SJSA1 (cell line): ENCODE results near the gene APP. TPM values are rescaled to one million over a fixed set of nuclear protein-coding genes. Genes with fewer than 3 reads are reported as not detected.
"Not testable (repeated sequence)": the region's sequence is repeated elsewhere in the genome, so short reads cannot be mapped to it uniquely, and the experiment has no call there.

Experiments
- DNase-seq, 2 experiments: peaks; one replicate each; pipeline ENCODE4 v3.0.0-alpha.2; 2015 to 2020; ENCODE audit warnings: low spot score in 2 of 2, low read depth in 1 of 2
- H3K27ac ChIP-seq: fragments of 250-450 bp; sonication (Bioruptor Pico); 2 replicates; pipeline ENCODE4 v1.5.1; 2020; ENCODE audit warnings: mild to moderate bottlenecking, moderate library complexity
- H3K27me3 ChIP-seq: fragments of 250-450 bp; sonication (Bioruptor Pico); replicated peaks from 2 replicates; pipeline ENCODE4 v1.5.1; 2020; ENCODE audit warnings: mild to moderate bottlenecking, moderate library complexity
- H3K36me3 ChIP-seq: fragments of 250-450 bp; sonication (Bioruptor Pico); 2 replicates; pipeline ENCODE4 v1.5.1; 2020; ENCODE audit warnings: mild to moderate bottlenecking
- H3K4me1 ChIP-seq: fragments of 250-450 bp; sonication (Bioruptor Pico); replicated peaks from 2 replicates; pipeline ENCODE4 v1.6.1; 2021; ENCODE audit warnings: mild to moderate bottlenecking
- H3K4me3 ChIP-seq: fragments of 250-450 bp; sonication (Bioruptor Pico); 2 replicates; pipeline ENCODE4 v1.5.1; 2020; ENCODE audit warnings: mild to moderate bottlenecking
- H3K9me3 ChIP-seq: fragments of 250-450 bp; sonication (Bioruptor Pico); replicated peaks from 2 replicates; pipeline ENCODE4 v1.5.1; 2020; ENCODE audit warnings: mild to moderate bottlenecking
- total RNA-seq: library from RNA; depleted of rRNA; stranded (reverse); fragments of >200 nt; shearing (Covaris generic); gene quantifications from 2 replicates; pipeline ENCODE4 v1.2.3, GENCODE V29; 2014

Gene APP
- total RNA-seq, 1 experiment from 2014 or later = 221 TPM

DNA sequence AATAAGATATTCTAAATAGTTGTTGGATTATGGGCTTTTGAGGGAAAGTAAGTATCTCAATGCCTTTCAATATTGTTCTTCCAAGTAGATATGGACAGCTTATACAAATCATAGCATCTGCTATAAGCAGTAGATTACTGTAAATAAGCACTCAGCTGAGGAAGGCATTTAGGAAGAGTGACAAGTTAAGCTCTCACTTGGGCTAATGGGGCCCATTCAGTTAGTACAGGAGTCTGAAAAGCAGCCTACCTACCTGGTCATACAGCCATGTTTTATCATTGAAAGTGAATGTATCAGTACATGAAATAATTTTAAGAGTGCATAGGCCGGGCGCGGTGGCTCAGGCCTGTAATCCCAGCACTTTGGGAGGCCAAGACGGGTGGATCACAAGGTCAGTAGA lies 73.1 kb downstream of the APP start:
- no peaks in the 10 kb centered on the region for H3K9me3 ChIP-seq
- peaks cover 31% of the 10 kb centered on the region for H3K4me1 ChIP-seq
- H3K36me3 ChIP-seq = no peaks in the 10 kb centered on the region
- DNase-seq = no peak
- no peak overlapping the region for H3K27ac ChIP-seq
- H3K27me3 ChIP-seq = no peaks in the 10 kb centered on the region
- no peak overlapping the region for H3K4me3 ChIP-seq

- H3K4me3 ChIP-seq = no peak overlapping the region
- H3K36me3 ChIP-seq = no peaks in the 10 kb centered on the region
- no peaks in the 10 kb centered on the region for H3K27me3 ChIP-seq
- H3K9me3 ChIP-seq = no peaks in the 10 kb centered on the region
- H3K4me1 ChIP-seq = peaks cover 31% of the 10 kb centered on the region
- H3K27ac ChIP-seq = no peak overlapping the region
- no peak for DNase-seq
Measured at GRCh38 chr21:26096494-26097371, 73.8 kb downstream of the APP start.

DNA sequence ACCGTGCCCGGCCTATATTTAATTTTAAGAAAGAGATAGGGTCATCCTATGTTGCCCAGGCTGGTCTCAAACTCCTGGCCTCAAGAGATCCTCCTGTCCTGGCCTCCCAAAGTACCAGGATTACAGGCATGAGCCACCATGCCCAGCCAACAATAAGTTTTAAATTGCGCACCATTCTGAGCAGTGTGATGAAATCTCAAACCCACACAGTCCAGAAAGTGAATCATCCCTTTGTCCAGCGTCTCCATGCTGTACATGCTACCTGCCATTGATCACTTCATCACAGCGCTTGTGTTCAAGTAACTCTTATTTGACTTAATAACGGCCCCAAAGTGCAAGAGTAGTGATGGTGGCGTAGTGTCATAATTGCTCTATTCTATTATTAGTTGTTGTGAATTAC lies 75.4 kb downstream of the APP start:
- Histone ChIP-seq H3K27ac (no peak overlapping the region), H3K36me3 (no peaks in the 10 kb centered on the region), H3K27me3 (no peaks in the 10 kb centered on the region), H3K4me3 (no peak overlapping the region), H3K9me3 (no peaks in the 10 kb centered on the region), H3K4me1 (peaks cover 25% of the 10 kb centered on the region)
- no peak for DNase-seq

DNA sequence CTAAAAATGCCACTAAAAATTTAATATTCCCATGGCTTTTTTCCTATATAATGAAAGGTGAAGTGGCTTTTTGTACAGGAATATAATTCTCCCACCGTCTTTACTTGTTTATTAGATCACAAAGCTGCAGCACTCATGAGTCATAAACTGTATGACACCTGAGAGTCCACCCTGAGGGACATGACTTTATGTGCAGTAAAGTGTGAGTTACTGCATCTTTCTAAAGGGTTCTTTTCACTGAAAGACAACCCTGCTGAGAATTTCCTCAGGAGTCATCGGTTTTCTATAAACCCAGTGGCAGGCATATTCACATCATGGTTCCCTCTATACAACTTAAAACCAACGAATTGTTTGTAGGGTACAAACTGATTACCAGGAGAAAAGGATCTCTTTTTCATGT lies 77.4 kb downstream of the APP start:
- peak in 1 of 2 experiments; percentile 35 for DNase-seq

DNA sequence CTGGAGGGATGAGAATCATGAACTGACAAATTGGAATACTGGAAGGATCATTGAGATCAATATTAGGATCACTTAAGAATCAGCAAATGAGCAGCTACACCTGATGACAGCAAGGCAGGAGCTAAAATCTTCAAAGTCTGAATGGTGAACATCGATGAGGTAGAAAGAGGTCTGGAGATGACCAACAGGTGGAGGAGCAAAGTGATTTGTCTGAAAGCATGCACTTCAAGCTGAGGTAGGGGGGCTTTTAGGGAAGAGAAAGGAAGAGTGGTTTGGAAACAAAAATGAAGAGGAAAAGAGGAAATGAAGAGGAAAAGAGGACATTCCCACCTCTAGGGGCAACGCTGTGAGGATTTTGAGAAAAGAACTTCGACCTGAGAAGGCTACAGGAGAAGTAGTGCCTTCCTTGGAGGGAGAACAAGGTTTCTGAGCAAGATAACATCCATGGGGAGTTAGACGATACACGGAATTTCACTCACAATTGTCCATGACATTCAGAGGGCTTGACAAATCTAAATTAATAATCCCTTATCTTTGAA lies 79.0 kb downstream of the APP start:
- Histone ChIP-seq H3K9me3 (no peaks in the 10 kb centered on the region), H3K4me1 (peaks cover 11% of the 10 kb centered on the region), H3K27me3 (no peaks in the 10 kb centered on the region), H3K4me3 (no peak overlapping the region), H3K36me3 (peaks cover 17% of the 10 kb centered on the region), H3K27ac (no peak overlapping the region)
- no peak for DNase-seq

More for the DNA sequence above, 77.4 kb downstream of the APP start:
- Histone ChIP-seq H3K4me3 (no peak overlapping the region), H3K27me3 (no peaks in the 10 kb centered on the region), H3K4me1 (peaks cover 11% of the 10 kb centered on the region), H3K36me3 (peaks cover 9% of the 10 kb centered on the region), H3K27ac (no peak overlapping the region), H3K9me3 (no peaks in the 10 kb centered on the region)

DNA sequence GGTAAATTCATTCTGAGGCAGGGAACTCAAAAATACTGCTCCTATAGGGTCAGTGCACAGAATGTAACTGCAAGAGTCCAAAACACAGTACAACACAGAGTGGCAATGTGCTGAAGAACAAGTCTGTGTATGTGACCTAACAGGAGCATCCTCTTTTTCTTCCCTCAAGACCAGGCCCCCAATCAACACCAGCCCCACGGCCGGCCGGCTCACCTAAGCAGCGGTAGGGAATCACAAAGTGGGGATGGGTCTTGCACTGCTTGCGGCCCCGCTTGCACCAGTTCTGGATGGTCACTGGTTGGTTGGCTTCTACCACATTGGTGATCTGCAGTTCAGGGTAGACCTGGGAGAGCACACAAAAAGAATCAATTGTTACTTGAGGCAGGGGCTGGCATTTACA lies 80.8 kb downstream of the APP start:
- Histone ChIP-seq H3K9me3 (no peaks in the 10 kb centered on the region), H3K4me3 (no peak overlapping the region), H3K4me1 (peaks cover 11% of the 10 kb centered on the region), H3K36me3 (peaks cover 17% of the 10 kb centered on the region), H3K27me3 (no peaks in the 10 kb centered on the region), H3K27ac (no peak overlapping the region)
- DNase-seq = no peak

DNA sequence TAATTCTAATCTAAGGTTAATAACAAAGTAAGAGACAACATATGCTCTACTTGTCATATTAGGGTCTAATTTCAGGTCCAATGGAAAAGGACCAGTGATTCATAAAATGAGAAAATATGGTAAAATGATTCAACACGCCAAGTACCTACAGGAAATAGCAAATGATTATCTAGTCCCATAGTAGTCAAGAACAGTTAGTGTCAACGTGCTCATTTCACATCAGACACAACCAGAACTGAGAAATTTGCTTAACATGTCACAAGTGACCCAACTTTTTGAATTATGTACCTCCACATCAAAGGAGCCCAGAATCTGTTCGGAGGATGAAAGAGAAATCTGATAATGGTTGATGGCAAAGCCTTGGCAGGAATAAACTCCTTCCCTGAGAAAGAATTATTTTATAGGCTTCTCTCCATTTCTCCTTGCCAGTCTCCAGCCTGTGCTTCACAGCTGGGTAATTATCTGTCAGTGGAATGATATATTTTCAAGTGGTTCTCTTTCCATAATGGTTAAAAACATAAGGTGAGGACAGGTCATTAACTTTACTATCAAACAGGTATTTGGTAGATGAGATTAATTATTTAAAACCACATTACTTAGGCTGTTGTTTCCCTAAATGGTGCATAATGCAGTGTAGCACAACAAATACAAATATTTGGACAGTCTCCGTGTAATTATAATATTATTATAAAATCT lies 83.2 kb downstream of the APP start:
- no peak for DNase-seq
- Histone ChIP-seq H3K4me1 (no peaks in the 10 kb centered on the region), H3K4me3 (no peak overlapping the region), H3K36me3 (peaks cover 20% of the 10 kb centered on the region), H3K27me3 (no peaks in the 10 kb centered on the region), H3K27ac (no peak overlapping the region), H3K9me3 (no peaks in the 10 kb centered on the region)

DNA sequence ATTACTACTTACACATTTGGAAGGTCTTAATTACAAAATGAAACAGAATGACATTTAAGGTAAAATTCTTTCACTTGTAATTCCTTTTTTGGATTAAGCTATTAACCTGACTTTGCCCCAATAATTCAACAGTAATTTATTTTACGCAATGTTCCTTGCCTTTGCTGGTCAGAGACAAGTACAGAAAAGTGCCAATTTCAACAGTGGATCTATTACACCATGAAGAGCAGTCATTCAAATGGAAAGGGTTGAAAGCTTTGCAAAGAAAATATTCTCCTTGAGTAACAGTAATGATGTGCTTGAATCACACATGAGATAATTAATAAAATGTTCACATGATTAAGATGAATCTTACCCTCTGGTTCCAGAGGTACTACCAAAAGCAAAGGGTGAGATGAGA lies 84.7 kb downstream of the APP start:
- Histone ChIP-seq H3K4me1 (no peaks in the 10 kb centered on the region), H3K27me3 (no peaks in the 10 kb centered on the region), H3K4me3 (no peak overlapping the region), H3K27ac (no peak overlapping the region), H3K36me3 (peaks cover 20% of the 10 kb centered on the region), H3K9me3 (no peaks in the 10 kb centered on the region)
- DNase-seq = no peak

- Histone ChIP-seq H3K4me1 (no peaks in the 10 kb centered on the region), H3K27me3 (no peaks in the 10 kb centered on the region), H3K9me3 (no peaks in the 10 kb centered on the region), H3K36me3 (peaks cover 20% of the 10 kb centered on the region), H3K27ac (no peak overlapping the region), H3K4me3 (no peak overlapping the region)
- no peak for DNase-seq
Measured at GRCh38 chr21:26085127-26085526, 85.4 kb downstream of the APP start.

- Histone ChIP-seq H3K4me1 (peaks cover 9% of the 10 kb centered on the region), H3K4me3 (no peak overlapping the region), H3K27me3 (no peaks in the 10 kb centered on the region), H3K9me3 (no peaks in the 10 kb centered on the region), H3K27ac (no peak overlapping the region), H3K36me3 (peaks cover 11% of the 10 kb centered on the region; the same call in 1 of the 2 replicates)
- DNase-seq = no peak
Measured at GRCh38 chr21:26082549-26082948, 88.0 kb downstream of the APP start.

DNA sequence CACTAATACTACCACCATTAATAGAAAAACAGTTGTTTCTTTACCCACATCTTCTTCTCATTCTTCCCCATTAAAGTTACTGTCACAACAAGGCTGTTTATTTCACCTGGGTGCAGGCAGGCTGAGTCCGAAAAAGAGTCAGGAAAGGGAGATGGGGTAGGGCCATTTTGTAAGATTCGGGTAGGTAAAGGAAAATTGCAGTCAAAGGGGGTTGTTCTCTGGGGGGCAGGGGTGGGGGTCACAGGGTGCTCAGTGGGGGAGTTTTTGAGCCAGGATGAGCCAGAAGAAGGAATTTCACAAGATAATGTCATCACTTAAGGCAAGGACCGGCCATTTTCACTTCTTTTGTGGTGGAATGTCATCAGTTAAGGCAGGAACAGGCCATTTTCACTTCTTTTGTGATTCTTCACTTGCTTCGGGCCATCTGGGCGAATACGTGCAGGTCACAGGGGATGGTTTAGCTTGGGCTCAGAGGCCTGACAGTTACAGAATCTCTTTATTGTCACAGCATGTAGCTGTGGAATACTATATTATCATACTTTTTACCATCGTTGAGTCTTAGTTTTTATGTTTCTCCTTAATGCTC lies 89.3 kb downstream of the APP start:
- H3K4me1 ChIP-seq, H3K9me3 ChIP-seq, H3K36me3 ChIP-seq, DNase-seq, H3K27me3 ChIP-seq, H3K27ac ChIP-seq, H3K4me3 ChIP-seq: not testable (repeated sequence)

- no peak overlapping the region for H3K27ac ChIP-seq
- H3K36me3 ChIP-seq = peaks cover 4% of the 10 kb centered on the region; the same call in 1 of the 2 replicates
- peaks cover 9% of the 10 kb centered on the region for H3K4me1 ChIP-seq
- no peaks in the 10 kb centered on the region for H3K27me3 ChIP-seq
- no peak overlapping the region for H3K4me3 ChIP-seq
- no peaks in the 10 kb centered on the region for H3K9me3 ChIP-seq
- no peak for DNase-seq
Measured at GRCh38 chr21:26080211-26080610, 90.4 kb downstream of the APP start.

DNA sequence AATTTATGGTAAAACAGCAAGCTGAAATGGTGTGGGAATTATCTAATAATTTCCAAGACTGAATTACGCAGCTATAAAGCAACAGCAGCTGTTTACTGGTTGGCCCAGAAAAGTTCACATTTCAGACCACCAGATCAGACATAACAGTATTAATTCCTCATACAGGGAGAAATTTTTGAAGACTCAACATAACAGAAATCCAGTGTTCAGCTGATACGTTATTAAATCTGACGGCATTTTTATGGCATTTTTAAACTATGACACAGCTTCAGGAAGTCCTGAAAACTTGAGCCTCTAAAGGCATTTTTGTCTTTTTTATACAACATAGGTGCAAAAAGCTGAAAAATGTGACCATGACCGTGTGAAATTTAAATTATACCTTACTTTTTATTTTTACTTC lies 91.2 kb downstream of the APP start:
- no peak for DNase-seq
- peaks cover 4% of the 10 kb centered on the region; the same call in 1 of the 2 replicates for H3K36me3 ChIP-seq
- peaks cover 9% of the 10 kb centered on the region for H3K4me1 ChIP-seq
- peak overlapping the region; percentile 48 for H3K27ac ChIP-seq
- H3K27me3 ChIP-seq = no peaks in the 10 kb centered on the region
- no peaks in the 10 kb centered on the region for H3K9me3 ChIP-seq
- no peak overlapping the region for H3K4me3 ChIP-seq

DNA sequence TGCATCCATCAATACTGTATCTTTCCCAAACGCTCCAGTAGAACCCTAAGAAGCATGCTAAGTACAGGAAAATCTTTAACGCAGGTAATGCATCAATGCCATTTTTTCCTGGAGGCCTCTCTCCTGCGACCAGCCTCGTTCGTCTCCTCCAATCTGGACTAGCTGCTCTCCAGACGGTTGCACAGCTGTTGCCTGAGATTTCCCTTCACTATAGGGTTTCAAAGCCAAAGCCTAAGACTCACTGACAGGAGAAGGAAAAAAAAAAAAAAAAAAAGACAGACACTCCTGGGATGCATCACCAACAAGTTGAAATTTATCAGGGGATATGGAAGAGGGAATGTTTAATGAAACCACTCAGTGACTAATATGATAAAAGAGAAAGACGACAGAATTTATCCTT lies 93.0 kb downstream of the APP start:
- H3K27me3 ChIP-seq = no peaks in the 10 kb centered on the region
- no peaks in the 10 kb centered on the region for H3K9me3 ChIP-seq
- no peak overlapping the region for H3K27ac ChIP-seq
- no peaks in the 10 kb centered on the region for H3K36me3 ChIP-seq
- H3K4me1 ChIP-seq = peaks cover 17% of the 10 kb centered on the region
- no peak for DNase-seq
- no peak overlapping the region for H3K4me3 ChIP-seq
